ENCODE data around the gene GPR137C. TPM values are rescaled to one million over a fixed set of nuclear protein-coding genes. Genes with fewer than 3 reads are reported as not detected.

GPR137C gene
- total and polyA plus RNA-seq, 12 donors = 0.62 to 2.3 (median 1.1) TPM

DNA sequence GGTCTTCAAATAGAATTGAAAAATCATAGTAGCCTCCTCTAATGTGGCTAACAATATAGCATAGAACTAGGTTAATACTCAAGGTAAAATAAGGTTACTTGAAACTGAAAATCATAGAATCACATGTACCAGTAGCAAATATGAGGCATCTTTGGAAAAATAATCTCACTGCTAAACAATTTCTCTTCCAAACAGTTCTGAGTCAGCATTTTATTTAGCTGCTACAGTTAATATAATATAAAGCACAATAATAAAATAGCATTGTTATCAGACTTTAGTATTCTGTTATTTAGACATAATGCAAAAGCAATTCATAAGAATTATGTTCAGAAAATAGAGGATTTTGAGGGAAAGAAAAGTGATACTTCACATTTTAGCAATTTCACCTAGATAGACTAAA is 107.7 kb downstream of the GPR137C start:
- Histone ChIP-seq H3K4me1 (no peaks in the 10 kb centered on the region), H3K9me3 (no peaks in the 10 kb centered on the region), H3K36me3 (peaks cover 0 to 96% (median 16%) of the 10 kb centered on the region in 9 donors), H3K4me3 (no peak overlapping the region), H3K27me3 (no peaks in the 10 kb centered on the region), H3K27ac (no peak overlapping the region)
- TF ChIP-seq, protein P1, sequence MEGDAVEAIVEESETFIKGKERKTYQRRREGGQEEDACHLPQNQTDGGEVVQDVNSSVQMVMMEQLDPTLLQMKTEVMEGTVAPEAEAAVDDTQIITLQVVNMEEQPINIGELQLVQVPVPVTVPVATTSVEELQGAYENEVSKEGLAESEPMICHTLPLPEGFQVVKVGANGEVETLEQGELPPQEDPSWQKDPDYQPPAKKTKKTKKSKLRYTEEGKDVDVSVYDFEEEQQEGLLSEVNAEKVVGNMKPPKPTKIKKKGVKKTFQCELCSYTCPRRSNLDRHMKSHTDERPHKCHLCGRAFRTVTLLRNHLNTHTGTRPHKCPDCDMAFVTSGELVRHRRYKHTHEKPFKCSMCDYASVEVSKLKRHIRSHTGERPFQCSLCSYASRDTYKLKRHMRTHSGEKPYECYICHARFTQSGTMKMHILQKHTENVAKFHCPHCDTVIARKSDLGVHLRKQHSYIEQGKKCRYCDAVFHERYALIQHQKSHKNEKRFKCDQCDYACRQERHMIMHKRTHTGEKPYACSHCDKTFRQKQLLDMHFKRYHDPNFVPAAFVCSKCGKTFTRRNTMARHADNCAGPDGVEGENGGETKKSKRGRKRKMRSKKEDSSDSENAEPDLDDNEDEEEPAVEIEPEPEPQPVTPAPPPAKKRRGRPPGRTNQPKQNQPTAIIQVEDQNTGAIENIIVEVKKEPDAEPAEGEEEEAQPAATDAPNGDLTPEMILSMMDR (IDR thresholded peaks at IDR 0.05) = no peak
- intact Hi-C loops (cut with DNase I) = no loop called here
- DNase-seq = no peak
- no peak for ATAC-seq

DNA sequence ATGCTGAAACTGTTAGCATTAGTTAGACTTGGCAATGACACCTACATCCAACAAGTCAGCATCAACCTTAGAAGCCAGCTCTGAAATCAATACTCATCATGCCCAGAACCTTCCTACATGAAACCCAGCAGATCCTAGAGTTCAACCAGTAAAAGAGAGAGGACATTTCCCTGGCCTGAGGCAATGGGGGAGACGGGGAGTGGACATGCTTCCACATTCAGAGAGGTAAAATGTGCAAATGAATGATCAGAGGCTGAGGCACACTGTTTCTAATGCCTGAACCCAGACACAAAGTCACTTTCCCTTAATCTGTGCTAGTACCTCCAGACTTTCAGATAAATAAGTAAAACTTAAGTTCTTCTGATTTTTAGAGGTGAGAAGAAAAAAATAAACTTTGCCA is 108.2 kb downstream of the GPR137C start:
- H3K9me3 ChIP-seq = no peaks in the 10 kb centered on the region
- no peak overlapping the region for H3K27ac ChIP-seq
- TF ChIP-seq, protein P1 (IDR thresholded peaks at IDR 0.05) = no peak
- H3K4me1 ChIP-seq = no peaks in the 10 kb centered on the region
- WGBS, 2 donors = 90 to 96% methylated on average over 1 of the region's 1 CpG
- ATAC-seq = no peak
- intact Hi-C loops (cut with DNase I) = no loop called here
- H3K4me3 ChIP-seq = no peak overlapping the region
- peaks cover 0 to 96% (median 16%) of the 10 kb centered on the region in 9 donors for H3K36me3 ChIP-seq
- no peak for DNase-seq
- H3K27me3 ChIP-seq = no peaks in the 10 kb centered on the region

DNA sequence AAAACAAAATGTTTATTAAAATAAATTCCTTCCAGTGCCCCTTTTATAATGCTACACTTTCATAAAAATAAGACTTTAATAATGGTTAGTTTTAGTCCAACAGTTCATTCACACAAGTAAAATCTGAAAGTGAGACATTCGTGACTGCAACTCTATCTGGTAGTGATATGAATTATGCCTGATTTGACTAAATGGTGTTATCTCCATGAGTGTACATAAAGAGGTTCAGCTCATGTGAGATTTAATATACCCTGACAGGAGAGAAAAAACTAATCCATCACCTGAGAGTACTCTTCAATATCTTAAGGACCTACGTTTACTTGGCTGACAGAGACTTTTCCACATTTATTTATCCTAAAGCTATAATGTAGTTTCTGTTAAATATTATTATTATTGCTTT is 108.7 kb downstream of the GPR137C start:
- Histone ChIP-seq H3K4me1 (no peaks in the 10 kb centered on the region), H3K36me3 (peaks cover 0 to 96% (median 16%) of the 10 kb centered on the region in 9 donors), H3K4me3 (no peak overlapping the region), H3K9me3 (no peaks in the 10 kb centered on the region), H3K27me3 (no peaks in the 10 kb centered on the region), H3K27ac (no peak overlapping the region)
- no peak for DNase-seq
- intact Hi-C loops (cut with DNase I) = no loop called here
- TF ChIP-seq, protein P1 (IDR thresholded peaks at IDR 0.05) = no peak
- 92 to 97% methylated on average over 2 of the region's 2 CpGs for WGBS, 2 donors
- no peak for ATAC-seq

DNA sequence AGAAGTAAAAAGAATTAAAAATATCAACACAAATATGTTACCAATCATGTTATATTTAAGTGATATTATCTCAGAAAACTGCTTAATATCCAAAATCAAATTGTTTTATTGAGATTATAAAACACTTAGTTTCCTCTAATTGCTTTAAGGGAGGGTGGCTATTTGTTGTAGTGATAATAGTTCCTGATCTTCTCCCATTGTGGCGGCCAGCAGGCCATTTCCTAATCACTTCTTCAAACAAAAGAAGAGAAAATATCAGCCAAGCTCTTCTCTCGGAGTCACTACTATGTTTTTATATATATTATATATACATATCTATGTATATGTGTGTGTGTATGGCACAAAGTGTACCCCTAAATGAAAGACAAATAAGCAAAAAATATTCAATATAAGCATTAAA is 111.2 kb downstream of the GPR137C start:
- ATAC-seq (no peak), DNase-seq (no peak)
- no peaks in the 10 kb centered on the region for H3K9me3 ChIP-seq
- H3K27me3 ChIP-seq = no peaks in the 10 kb centered on the region
- no peak overlapping the region for H3K27ac ChIP-seq
- H3K4me3 ChIP-seq = no peak overlapping the region
- TF ChIP-seq, protein P1 (IDR thresholded peaks at IDR 0.05) = no peak
- H3K4me1 ChIP-seq = no peaks in the 10 kb centered on the region
- intact Hi-C loops (cut with DNase I) = no loop called here
- H3K36me3 ChIP-seq = peaks cover 0 to 95% (median 8%) of the 10 kb centered on the region in 9 donors
- WGBS, 2 donors = 89 to 91% methylated on average over 2 of the region's 2 CpGs
